Suppressor macrophage treated with lipopolysaccharide for 4 hours (primary cell): ENCODE results near the gene EEF2K.

Experiments
- DNase-seq: peaks from one replicate; pipeline ENCODE4 v3.0.0-alpha.2; 2020

Gene EEF2K

DNA sequence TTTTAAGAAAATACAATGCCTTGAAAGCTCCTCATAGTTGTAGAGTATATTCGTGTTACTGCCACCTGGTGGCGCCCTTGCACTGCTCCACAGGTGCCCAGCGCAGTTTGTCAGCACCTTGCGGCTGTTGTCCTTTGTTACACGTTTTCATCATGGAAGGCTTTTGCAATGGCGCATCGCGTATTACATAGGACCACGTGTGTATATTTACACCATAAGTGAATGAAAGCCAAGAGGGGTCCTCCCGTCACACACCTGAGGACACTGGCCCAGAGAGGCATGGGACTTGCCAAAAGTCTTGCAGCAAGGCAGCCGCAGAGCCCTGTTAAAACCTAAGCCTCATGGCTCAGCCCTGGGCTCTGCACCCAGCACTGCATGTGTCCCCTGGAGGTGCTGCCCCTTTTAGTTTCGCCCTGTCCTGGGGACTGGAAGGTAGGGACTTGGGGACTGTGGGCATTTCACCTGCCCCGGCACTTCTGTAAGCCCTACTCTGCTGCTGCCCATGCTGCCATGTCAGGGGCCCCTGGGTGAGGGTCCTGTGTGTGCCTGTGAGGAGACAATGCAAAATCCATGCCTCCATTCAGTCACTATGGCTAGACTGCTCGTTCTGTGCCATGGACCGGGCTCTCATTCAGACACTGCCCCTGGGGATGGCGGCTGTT is 115.4 kb downstream of the EEF2K start:
- DNase-seq: peak; percentile 75

GRCh38 chr16:22322021-22322471 is 116.0 kb downstream of the EEF2K start:
- no peak for DNase-seq

- DNase-seq: no peak
Measured at GRCh38 chr16:22322741-22323140, 116.7 kb downstream of the EEF2K start.

GRCh38 chr16:22323173-22323958 is 117.3 kb downstream of the EEF2K start:
- DNase-seq: no peak

GRCh38 chr16:22323959-22324786 is 118.1 kb downstream of the EEF2K start:
- DNase-seq: no peak

- no peak for DNase-seq
Measured at GRCh38 chr16:22324787-22325597, 118.9 kb downstream of the EEF2K start.

- no peak for DNase-seq
Measured at GRCh38 chr16:22325598-22326368, 119.7 kb downstream of the EEF2K start.

DNA sequence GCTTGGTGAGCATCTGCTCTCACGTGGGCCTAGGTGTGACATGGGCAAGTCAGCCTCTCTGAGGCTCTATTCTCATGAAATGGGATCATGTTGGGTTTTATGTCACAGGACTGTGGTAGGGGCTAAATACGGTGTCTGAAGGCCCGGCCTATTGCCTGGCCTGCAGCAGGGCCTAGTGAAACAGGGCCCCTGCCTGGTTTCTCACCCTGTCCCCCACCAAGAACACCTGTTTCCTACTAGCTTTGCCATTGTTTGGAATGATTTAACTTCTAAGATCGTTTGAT is 120.2 kb downstream of the EEF2K start:
- DNase-seq: no peak

GRCh38 chr16:22326771-22327445 is 120.8 kb downstream of the EEF2K start:
- no peak for DNase-seq

DNA sequence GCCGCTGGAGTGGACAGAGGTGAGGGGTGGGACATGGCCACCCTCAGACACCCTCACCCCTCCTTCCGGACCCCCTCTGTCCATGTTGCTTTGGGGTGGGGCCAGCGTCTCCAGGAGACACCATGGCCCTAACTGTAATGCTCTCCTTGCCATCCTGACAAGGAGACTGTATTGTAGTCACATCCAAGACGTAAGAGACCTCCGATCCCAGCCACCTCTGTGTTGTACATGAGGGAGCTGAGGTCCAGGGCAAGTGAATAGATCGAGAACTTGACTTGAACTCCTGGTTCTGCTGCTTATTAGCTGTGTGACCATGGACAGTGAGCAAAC is 121.3 kb downstream of the EEF2K start:
- DNase-seq: no peak

DNA sequence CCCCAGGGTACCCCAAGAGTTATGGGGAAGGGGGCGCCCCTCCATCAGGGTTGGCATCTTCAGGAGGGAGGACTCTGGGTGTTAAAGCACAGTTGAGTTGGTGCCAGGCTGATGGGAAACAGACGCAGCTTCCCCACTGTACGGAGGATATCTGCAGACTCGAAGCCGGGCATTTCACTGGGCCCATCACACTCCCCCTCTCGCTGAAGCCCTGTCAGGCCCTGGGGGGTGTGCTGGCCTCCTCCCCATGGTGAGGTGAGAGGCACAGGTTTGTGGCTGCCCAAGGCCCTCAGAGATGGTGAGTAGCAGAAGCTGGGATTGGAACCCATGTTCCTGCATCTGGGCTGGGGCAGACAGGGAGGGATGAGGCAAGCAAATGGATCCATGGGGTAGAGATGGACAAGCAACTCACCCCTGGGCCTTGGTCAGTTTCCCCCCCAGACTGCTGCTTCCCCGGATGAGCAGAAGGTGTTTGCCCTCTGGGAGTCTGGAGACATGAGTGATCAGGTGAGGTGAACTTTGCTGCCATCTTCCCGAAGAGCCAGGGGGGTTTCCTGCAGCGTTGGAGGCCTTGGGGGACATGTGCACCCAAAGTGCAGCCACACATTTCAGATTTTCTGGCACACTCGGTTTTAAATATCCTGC is 122.1 kb downstream of the EEF2K start:
- no peak for DNase-seq

- DNase-seq: no peak
Measured at GRCh38 chr16:22329199-22329695, 123.2 kb downstream of the EEF2K start.

GRCh38 chr16:22330326-22330725 is 124.2 kb downstream of the EEF2K start:
- DNase-seq: peak; percentile 33

DNA sequence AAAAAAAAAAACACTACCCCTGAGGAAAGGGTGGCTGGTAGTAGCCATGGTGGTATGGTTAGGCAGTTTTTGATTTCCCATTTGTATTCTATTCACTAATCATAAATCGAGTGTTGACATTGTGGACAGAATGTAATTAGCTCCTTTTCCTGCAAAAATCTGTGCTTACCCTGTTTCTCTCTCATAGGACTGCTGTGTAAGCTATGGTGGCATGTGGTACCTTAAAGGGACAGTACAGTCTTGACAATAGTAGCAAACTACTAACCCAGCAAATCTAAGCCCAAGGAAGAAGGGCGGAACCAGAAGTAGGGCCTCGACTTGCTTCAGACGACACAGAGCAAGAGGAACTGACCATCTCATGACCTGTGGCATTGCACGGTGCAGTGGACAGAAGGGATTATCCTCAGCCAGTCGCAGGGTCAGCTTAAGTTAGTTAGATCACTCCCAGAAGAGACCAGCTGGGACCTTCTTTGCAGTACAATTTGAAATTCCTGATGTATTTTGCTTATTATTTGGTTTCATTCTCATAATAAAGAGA is 127.4 kb downstream of the EEF2K start:
- peak; percentile 45 for DNase-seq

- DNase-seq: no peak
Measured at GRCh38 chr16:22335668-22336246, 129.7 kb downstream of the EEF2K start.

DNA sequence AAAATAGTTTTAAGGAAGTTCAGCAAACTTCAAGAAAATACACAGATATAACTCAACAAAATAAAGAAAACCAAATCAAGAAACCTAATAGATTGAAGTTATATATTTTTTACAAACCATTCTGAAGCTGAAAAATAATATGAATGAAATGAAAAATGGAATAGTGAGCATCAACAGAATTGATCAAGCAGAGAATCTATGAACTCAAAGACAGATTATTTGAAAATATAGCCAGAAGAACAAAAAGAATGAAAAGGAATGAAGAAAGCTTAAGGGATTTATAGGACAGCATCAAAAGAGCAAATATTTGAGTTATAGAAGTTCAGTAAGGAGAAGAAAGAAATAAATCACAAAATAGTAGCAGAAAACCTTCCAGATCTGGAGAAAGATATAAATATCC is 130.5 kb downstream of the EEF2K start:
- no peak for DNase-seq

GRCh38 chr16:22337045-22337444 is 131.0 kb downstream of the EEF2K start:
- no peak for DNase-seq

DNA sequence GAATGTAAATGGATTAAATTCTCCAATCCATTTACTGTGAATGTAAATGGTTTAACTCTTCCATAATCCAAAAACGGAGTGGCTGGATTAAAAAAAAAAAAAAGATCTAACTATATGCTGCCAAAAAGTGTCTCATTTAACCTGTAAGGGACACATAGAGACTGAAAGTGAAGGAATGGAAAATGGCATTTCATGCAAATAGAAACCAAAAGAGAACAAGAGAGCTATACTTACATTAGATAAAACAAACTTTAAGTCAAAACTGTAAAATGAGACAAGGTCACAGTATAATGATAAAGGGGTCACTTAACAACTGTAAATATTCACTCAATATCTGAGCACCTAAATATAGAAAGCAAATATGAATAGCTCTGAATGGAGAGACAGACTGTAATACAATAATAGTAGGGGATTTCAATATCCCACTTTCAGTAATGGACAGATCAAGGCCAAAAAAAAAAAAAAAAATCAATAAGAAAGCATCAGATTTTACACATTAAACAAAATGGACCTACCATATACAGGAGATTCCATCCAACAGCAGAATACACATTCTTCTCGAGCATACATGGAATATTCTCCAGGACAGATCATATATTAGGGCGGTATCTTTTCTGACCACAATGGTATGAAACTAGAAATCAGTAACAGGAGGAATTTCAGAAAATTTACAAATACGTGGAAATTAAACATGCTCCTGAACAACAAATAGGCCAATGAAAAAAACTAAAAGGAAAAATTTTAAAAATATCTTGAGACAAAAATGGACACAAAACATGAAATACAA is 132.0 kb downstream of the EEF2K start:
- peak; percentile 15 for DNase-seq
